ENCODE measurements around the gene RBMS3.

The RBMS3 gene

DNA sequence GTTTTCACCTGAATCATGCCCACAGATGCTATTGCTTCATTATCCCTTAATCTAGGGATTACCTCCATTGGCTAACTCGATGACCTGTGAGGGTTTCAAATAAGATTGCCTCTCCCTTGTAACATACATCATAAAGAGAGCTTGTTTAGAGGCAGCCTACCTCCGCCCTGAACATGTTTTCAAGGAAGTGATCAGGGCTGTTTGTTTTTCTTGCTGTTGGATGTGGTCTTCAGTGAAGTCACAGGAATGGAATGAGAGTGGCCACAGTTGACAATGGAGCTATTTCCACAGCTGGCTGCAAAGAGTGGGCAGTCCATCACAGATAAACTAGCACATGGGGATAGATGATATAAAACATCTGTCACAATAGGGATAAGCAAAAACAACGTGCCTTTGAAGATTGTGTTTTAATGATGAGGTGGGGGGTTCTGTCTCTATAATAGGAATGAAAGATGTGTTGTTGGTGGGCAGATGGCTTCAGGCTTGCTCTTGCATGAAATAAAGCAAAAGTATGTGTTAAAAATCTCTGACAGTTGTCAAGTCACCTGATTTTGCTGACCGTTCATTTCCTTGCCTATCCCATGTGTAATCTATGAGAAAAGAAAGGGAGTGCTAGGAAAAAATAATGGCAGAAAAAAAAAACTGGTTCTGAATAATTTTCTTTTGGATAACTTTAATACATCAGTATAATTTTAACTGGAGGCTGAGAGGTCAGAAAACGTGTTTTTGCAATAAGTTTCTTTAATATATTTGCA is 642.3 kb downstream of the RBMS3 start:
- DNase-seq = no peak

DNA sequence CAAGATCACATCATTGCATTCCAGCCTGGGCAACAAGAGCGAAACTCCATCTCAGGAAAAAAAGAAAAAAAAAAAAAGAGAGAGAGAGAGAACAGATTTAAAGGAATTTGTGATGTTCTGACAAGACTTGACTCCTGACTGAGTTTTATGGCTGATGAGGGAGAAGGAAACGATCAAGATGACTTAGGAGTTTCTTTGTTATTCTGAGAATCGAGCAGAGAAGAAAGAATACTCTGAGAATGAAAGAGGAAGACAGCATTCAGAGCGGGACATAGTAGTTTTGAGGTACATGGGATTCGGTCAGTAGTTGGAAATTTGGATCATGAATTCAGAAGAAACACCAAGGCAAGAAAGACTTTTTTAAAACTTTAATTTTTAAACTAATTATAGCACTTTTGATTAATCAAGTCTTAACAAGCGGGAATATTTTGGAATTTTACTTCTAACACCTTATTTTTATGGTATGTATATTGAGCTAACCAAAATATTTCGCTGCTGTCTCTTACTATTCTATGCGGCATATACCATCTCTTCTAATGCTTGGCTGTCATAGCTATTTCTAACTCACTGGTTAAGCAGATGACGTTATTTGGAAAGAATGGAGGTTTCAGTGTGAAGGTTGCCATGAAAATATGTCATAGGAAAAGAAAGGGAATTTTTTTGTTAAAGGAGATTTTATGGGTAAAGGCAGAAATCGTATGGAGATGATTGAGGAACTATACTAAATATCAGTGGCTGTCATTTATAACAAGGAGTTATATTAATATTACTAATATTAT is 644.1 kb downstream of the RBMS3 start:
- no peak for DNase-seq

DNA sequence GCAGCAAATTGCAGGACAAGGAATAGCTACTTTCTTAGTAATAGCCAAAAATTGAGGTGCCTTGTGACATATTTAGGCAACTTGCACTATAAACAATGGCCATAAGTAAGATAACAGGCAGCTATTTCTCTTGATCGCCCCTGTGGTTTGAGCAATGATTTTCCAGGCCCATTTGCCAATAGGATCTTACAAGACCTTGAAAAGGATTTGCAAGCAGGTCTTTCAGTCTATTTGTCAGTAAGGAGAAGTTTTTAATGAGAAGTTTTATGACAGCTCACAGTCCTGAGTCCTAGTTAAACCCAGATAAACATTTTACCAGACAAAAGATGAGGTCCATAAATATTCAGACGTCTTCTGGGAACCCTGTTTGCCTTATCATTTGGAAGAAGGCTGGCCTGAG is 645.5 kb downstream of the RBMS3 start:
- no peak for DNase-seq

DNA sequence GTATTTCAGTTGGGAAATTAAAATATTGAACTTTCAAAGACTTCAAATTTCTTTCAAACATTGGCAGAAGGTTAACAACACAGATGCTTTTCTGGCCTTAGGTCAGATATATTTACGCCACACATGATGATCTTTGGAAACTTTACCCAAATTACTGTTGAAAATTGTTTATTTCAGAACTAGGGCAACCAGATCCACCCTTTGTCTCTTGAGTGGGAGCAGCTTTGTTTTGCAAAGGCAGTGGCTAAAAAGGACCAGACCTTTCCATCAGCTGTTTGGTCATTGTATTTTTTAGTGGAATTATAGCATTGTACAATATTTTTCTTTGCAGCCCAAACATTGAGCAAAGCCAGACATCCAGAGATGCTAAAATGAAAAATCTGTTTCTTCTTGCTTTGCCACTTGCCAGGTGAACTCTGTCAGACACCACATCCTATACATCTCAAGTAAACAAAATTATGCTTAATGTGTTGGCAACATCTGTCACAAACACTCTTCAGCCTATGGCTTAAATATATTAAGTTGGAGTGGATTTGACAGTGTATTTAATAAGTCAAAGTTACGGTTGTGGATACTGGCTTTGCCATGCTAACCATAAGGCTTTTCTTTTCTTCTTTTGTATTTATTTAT is 651.9 kb downstream of the RBMS3 start:
- DNase-seq = no peak

DNA sequence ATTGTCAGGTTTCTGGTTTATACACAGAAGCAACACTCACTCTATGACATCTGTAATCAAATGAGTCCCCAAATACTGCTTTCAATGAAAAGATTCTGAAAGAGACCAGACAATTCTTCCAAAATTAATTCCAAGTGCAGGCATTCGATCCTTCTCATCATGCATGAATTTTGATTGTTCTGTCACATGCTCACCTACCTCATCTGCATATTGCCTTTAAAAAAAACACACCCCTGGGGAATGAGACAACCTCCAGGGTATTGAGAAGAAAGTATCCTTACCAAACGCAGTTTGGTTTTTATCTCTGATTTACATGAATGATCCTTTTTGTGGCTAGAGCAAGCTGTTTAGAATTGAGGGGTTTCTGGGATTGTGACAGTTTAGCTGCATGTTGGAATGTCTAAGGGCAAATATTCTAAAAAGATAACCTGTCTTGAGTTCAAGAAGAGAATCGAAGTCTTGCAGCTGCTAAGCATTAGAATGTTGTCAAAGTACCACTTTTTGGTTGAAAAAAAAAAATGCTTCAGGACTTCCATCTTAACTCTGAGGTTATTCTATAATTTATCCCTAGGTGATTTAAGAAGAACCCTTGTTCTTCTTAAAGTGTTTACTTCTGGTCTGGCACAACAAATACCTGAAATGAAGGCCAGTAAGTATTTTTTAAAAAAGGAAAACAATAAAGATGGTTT is 653.1 kb downstream of the RBMS3 start:
- DNase-seq = no peak

DNA sequence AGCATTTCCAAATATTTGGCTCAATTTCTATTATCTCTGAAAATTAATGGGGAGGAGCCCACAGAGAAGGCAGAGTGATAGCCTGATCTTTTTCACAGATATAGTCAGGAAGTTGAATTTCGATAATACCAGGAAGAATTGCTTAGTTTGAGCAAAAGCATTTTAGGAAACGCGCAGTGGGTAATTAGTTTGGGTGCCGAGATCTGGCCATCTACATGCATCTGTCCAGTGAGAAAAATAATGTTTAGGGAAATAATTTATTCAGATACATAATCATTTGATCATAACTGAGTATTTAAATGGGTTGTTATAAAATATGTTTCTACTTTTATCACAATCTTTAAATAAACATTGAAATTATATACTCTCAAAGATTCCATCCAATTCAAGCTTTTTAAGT is 653.9 kb downstream of the RBMS3 start:
- DNase-seq = no peak

DNA sequence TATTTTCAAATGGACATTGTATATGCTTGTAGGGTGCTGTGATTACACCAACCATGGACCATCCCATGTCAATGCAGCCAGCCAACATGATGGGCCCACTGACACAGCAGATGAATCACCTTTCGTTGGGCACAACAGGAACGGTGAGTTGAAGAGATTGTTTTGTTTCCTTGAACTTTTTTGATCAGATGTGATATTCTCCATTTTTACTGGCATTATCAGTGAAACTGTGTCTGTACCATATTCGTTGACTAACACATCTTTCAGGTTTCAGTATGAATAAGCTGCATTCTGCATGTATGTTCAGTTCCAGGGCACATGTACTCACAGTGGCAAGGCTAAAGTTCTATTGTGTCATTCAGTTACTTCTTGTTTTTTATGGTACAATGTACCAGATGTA is 655.2 kb downstream of the RBMS3 start:
- DNase-seq = peak in 1 of 2 experiments; percentile 19

DNA sequence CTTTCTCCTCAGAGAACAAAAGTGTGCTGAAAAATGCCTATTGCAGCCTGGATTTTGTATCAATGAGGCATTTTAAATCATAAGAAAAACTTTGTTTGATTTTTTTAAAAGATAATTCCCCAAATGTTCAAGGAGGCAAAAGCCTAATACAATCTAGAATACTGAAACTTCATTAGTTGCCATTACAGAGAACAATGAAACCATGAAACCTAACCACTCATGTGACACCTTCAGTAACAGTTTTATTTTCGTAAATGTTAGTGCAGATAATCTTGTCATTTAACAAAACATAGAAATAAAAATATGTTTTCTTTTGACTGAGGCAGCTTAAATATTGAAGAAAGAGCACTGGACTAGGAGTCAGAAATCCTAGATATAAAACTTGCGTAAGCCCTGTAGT is 655.9 kb downstream of the RBMS3 start:
- DNase-seq = no peak

DNA sequence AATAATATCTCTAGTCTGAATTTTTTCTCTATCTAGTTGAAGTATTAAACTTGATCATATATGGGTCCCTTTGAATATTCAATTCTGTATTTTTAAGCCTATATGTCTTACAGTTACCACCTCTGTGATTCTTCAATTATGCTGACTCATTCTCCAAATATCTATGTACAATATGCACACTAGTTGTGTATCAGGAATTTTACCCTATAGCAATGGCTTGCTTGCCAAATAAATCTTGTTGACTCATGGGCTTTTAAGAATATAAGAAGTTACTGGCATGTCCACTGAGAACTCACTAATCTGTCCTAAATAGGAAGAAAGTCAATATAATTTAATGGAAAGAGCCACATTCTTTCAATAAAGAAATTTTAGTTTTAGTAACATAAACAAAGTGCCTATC is 656.3 kb downstream of the RBMS3 start:
- no peak for DNase-seq

DNA sequence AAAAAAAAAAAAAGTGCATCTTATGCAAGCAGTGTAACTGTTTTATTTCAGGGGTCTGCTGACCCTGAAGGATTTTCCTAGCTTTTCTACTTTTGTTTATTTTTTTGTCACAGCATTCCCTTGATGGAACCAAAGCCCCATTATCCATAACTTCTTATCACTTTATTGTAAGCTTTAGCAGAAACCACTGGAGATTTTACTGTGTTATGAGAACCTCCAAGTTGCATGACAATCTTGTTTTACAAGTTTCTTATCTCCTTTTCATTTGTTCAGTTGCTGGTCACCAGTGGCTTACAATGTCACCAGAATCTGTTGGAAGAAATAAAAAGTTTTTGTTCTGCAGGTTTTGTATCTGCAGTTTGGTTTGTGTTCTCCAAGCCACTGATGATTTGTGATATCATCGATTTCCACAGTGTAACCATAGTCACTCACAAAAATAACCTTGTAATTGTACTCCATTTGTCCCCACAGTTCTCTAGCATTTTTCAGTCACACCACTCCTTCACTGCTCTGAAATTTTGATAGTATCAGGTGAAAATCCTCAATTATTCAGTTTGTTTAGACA is 660.0 kb downstream of the RBMS3 start:
- DNase-seq = no peak

DNA sequence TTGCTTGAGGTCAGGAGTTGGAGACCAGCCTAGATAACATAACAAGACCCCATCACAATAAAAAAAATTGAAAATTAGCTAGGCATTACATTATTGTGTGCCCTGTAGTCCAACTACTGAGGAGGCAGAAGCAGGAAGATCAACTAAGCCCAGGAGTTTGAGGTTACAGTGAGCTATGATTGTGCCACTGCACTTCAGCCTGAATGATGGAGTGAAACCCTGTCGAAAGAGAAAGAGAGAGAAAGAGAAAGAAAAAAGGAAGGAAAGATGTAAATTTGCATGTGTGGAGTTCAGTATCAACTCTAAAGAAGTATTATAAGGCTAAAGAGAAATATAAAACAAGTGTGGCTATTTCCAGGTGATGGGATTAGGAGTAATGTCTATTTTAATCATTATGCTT is 661.4 kb downstream of the RBMS3 start:
- DNase-seq = no peak

DNA sequence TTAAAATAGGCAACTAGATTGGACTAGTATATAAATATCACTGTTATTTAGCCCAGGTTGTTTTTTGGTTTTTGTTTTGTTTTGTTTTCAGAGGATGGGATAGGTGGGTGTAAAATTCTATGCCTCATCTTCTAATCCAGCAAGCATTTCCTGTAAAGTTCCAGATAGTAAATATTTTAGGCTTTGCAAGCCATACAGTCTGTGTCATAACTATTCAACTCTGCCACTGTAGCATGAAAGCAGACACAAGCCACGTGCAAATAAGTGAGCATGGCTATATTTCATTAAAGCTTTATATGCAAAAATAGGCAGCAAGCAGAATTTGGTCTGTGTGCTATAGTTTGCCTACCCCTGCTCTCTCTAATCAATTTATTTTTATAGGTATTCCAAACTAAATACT is 668.3 kb downstream of the RBMS3 start:
- DNase-seq = no peak

DNA sequence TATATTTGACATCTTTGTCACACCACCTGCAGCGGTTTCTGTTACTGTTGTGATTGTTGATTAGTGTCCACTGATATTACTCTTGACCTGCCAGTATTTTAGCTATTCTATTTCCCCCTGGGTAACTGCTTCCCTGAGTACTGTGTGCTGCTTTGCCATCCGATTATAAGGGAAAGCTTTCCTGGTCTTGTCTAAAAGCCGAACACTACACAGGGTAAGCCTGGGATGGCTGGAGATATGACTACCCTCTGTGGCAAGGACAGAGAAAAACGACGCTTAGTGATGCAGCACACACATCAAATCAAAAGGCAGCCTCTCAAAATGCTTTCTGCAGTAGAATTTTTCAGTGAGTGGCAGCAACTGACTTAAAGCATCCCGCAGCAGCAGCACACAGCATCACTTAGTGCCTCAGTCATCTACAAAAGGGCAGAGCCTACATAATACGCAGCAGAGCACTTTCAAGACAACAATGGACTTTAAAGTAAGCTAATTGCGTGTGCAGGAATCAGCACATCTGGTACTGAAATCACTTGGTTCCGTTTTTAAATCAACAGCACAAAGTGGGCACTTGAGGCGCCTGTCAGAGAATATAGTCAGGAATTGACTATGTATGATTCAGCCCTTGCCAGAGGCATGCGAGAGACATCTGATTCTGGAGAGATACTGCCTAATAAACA is 669.2 kb downstream of the RBMS3 start:
- DNase-seq = no peak

DNA sequence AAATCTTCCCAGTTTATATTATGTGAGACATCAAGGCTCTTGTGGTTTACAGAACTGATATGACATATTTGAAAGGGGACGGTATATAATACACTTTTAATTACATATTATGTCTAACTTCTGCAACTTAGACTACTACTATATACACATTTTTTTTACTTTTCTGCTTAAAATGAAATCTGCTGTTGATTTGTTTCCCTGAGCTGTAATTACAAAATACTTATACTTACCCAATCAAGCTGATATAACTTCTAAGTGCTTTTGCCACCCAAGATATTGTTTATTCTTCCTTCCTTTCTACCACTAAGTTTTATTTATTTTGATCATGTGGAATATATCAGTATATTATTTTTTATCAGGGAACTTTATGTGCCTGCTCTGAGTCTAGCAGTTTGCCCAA is 671.6 kb downstream of the RBMS3 start:
- no peak for DNase-seq

DNA sequence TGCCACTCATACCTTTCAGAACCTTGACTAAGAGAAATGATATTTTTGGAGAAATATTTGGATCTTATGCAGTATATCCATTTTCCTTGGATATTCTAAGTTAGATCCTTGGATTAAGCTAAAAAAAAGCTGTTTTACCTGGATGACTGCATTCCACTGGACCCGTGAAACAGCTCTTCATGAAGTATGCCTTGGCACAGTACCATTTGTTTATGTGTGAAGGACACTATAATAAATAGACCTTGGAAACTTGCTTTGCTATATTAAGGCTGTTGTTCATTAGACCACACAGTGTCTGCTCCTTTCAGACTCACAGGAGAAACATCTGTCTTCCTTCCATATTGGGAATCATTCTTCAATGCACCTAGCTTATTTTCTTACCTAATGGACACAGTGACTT is 674.5 kb downstream of the RBMS3 start:
- no peak for DNase-seq

DNA sequence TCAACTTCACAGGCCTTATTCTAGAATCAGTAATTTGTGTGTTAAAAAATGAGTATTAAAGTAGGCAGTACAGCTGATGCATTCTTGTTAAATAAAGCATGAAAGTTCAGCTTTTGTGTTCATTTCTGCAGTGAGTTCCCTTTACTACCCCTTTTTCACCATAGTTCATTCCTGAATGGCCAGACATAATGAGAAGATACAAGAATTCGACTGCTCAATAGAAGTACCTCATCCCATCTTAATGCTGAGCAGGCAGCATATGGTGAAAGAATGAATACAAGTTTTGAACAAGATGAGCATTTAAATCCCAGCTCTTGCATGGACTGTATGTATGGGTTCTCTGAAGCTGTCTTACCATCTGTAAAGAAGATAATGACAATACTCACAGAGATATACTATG is 677.9 kb downstream of the RBMS3 start:
- no peak for DNase-seq

DNA sequence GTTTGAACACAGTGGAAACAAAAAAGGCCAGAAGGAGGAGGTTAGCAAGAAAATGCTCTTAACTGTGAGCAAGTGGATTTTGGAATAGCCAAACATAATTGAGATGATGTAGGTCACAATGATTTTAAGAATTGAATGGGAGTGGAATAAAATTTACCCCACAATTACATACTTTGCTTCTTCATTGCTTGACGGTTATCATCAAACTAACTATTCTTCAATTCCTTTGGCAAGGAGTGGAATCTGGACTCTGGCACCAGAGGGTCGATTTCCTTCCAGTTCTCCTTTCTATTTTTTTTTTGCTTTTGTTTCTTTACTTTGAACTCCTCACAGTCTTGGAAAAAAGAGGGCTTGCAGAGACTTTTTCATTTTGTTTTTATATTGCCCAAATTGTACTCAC is 691.0 kb downstream of the RBMS3 start:
- DNase-seq = no peak

DNA sequence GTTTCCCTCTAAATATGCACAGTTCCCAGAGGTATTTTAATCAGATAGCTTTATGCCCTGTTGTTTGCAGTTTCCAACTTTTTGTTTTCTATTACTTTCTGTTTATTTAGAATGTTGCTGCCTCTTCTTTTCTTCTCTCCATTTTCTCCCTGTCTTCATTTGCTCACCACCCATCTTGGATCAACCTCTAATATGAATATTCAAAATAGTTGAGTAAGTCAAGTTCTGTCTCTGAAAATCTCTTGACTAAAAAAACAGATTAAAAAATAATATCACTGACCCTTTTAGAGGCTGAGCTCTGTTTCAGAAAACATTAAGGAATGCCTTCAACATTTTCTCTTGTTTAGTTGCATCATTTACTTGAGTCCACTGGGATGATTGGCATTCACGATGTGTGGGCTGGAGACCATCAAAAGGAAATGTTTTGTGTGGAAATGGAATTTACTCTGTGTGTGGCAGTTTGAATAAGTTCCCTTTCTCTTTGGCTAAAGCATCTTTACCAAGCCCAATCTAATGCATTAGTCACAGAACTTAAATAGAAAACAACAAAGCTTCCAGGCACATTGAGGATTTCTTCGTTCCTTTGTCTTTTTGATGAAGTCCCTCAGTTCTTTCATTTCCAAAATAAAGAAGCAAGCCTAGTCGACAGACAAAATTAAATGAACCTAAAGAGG is 691.6 kb downstream of the RBMS3 start:
- no peak for DNase-seq

DNA sequence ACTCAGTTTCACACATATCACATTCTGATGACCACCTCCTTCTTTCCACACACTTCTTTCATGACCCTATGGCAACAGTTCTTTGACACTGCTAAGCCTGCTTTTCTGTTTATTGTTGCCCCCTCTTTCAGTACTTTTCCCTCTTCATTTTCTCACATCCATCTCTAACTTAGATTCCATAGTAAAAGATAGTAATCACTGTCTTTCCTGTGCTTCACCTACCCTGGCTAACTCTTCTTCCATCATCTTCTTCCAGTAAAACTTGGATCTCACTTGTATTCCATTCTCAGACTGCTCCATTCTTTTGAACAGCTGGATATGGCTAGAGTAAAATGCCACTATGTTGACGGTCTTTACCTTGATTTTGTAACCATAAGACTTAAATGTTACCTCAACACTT is 692.9 kb downstream of the RBMS3 start:
- no peak for DNase-seq

DNA sequence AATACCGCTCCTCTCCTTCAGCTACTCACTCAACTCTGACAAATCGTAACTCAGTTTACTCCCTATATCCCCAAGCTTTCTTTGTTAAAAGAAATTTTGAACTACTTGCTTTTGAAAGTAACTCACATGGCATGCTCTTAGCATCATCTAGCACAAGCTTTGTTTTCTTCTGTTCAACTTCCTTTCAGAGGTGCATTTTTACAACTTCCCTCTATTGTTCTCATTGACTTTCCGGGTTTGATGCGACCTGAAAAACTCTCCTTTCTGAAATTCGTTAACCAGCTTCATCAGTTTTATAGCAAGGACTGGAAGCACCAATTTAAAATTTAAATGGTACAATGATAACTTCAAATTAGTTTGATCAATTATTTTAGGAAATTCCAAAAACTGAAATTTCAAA is 696.0 kb downstream of the RBMS3 start:
- no peak for DNase-seq

DNA sequence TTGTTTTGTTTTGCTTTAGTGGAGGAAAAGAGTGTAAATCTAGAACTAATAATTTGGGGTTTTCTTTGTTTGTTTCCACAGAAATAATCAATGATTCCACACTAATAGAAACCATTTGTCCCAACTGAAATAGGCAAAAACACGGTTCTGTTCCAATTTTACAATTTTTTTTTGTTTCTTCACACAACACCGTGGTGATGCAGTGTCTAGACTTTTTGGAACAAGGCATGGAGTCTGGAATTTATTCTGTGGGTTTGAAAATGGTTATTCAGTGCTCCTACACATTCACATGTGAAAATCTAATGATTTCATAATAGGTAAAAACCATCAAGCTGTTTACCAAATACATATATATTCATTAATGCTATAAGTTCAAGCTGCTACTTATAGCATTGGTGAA is 696.5 kb downstream of the RBMS3 start:
- DNase-seq = no peak

DNA sequence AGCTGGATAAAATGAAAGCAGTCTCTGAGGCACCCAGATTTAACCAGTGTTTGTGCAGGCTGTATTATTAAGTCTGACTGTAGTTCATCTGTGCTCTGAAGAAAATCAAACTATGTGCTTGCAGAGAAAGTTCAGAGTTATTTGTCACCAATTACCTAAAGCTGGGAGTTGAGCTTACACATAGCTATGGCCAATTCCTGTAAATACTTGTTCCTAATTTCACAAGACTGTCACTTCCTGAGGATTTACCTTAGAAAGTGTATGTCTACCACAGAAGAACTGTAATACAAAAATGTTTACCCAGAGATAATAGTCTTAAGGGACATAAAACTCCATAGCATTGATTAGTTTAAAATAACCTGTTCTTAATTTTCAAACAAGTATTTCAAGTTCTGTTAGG is 697.2 kb downstream of the RBMS3 start:
- no peak for DNase-seq

All from activated T-cell treated with anti-CD3 and anti-CD28 coated beads, Interleukin-2, amount 50 U/mL, for 48 hours (primary cell).